Activated T-helper 1 cell treated with anti-CD3 and anti-CD28 coated beads, Interleukin-12 subunit alpha, Interleukin-12 subunit beta, Interleukin-2, Interleukin-4 antibody, amounts not matched to agents 30 ng/mL and 10 ng/mL and 1 ng/mL, durations not matched to agents 14 hours and 24 hours and 36 hours (primary cell): ENCODE data around the gene EIF3K. TPM values are rescaled to one million over a fixed set of nuclear protein-coding genes. Genes with fewer than 3 reads are reported as not detected.
"Not testable (repeated sequence)": the region's sequence is repeated elsewhere in the genome, so short reads cannot be mapped to it uniquely, and the experiment has no call there.

Experiments
- DNase-seq: peaks from one replicate; pipeline ENCODE4 v3.0.0; 2021; ENCODE audit warnings: low spot score
- H3K27ac Mint-ChIP-seq: one replicate; pipeline ENCODE4 v1.8.0; 2021; ENCODE audit warnings: mild to moderate bottlenecking, mixed read lengths
- H3K27me3 Mint-ChIP-seq: one replicate; pipeline ENCODE4 v1.8.0; 2022; ENCODE audit warnings: mild to moderate bottlenecking, moderate library complexity, mixed read lengths; ENCODE audit not compliant: insufficient read depth
- H3K36me3 Mint-ChIP-seq: one replicate; pipeline ENCODE4 v1.8.0; 2021; ENCODE audit warnings: low read depth, mixed read lengths
- H3K4me1 Mint-ChIP-seq: one replicate; pipeline ENCODE4 v1.8.0; 2021; ENCODE audit warnings: low read depth, mixed read lengths
- H3K4me3 Mint-ChIP-seq: one replicate; pipeline ENCODE4 v1.8.0; 2021; ENCODE audit warnings: mild to moderate bottlenecking, moderate library complexity, mixed read lengths
- H3K9me3 Mint-ChIP-seq: one replicate; pipeline ENCODE4 v1.8.0; 2021; ENCODE audit warnings: mixed read lengths
- intact Hi-C: fragments of 100-400 bp; cut with micrococcal nuclease; formaldehyde crosslinking; loops from one replicate; pipeline ENCODE4 v1.15.1; 2024
- total RNA-seq: library from RNA; stranded (reverse); gene quantifications from 2 replicates; pipeline ENCODE4 v1.2.3, GENCODE V29; 2022

Gene EIF3K
- total RNA-seq, 1 donor from 2014 or later, result 326 TPM

DNA sequence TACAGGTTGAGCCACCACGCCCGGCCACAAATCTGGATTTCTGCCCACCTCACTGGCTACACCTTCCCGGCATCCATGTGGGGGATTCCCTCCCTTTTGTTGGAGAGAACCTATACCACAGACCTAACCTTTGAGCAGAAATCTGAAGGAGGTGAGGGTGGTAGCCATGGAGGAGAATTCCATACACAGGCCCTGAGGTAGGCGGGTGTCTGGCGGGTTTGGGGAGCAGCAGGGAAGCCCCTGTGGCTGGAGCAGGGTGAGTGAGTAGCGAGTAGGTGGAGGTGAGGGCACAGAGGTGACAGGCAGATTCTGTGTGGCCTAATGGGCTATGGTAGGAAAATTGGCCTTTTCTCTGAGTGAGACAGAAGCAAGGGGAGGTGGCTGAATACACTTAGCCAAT is 10.6 kb downstream of the EIF3K start:
- Mint-ChIP-seq H3K27ac (peak overlapping the region; percentile 43), H3K36me3 (peaks cover 41% of the 10 kb centered on the region), H3K9me3 (no peaks in the 10 kb centered on the region), H3K27me3 (no peaks in the 10 kb centered on the region), H3K4me1 (peaks cover 8% of the 10 kb centered on the region), H3K4me3 (no peak overlapping the region)
- intact Hi-C loops, result no loop called here
- no peak for DNase-seq

DNA sequence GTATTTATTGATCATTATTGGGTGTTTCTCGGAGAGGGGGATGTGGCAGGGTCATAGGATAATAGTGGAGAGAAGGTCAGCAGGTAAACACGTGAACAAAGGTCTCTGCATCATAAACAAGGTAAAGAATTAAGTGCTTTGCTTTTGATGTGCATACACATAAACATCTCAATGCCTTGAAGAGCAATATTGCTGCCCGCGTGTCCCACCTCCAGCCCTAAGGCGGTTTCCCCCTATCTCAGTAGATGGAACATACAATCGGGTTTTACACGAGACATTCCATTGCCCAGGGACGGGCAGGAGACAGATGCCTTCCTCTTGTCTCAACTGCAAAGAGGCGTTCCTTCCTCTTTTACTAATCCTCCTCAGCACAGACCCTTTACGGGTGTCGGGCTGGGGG is 12.3 kb downstream of the EIF3K start:
- H3K9me3 Mint-ChIP-seq, intact Hi-C loops, DNase-seq, H3K27ac Mint-ChIP-seq, H3K4me3 Mint-ChIP-seq, H3K27me3 Mint-ChIP-seq: not testable (repeated sequence)
- Mint-ChIP-seq H3K4me1 (peaks cover 24% of the 10 kb centered on the region), H3K36me3 (peaks cover 38% of the 10 kb centered on the region)

DNA sequence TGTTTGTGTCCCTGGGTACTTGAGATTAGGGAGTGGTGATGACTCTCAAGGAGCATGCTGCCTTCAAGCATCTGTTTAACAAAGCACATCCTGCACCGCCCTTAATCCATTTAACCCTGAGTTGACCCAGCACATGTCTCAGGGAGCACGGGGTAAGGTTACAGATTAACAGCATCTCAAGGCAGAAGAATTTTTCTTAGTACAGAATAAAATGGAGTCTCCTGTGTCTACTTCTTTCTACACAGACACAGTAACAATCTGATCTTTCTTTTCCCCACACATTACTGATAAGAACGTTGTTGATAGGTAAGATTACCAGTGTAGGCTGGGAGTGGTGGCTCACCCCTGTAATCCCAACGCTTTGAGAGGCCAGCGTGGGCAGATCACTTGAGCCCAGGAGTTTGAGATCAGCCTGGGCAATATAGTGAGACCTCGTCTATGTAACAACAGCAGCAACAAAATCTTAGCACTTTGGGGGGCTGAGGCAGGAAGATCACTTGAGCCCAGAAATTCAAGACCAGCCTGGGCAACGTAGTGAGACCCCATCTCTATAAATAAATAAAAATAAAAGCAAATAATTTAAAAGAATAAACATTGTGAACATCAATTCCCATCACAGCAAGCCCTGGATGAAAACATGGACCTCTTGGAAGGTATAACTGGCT is 13.0 kb downstream of the EIF3K start:
- DNase-seq, H3K27me3 Mint-ChIP-seq, H3K27ac Mint-ChIP-seq, H3K9me3 Mint-ChIP-seq, intact Hi-C loops, H3K4me3 Mint-ChIP-seq: not testable (repeated sequence)
- H3K36me3 Mint-ChIP-seq, result peaks cover 37% of the 10 kb centered on the region
- H3K4me1 Mint-ChIP-seq, result peaks cover 30% of the 10 kb centered on the region

DNA sequence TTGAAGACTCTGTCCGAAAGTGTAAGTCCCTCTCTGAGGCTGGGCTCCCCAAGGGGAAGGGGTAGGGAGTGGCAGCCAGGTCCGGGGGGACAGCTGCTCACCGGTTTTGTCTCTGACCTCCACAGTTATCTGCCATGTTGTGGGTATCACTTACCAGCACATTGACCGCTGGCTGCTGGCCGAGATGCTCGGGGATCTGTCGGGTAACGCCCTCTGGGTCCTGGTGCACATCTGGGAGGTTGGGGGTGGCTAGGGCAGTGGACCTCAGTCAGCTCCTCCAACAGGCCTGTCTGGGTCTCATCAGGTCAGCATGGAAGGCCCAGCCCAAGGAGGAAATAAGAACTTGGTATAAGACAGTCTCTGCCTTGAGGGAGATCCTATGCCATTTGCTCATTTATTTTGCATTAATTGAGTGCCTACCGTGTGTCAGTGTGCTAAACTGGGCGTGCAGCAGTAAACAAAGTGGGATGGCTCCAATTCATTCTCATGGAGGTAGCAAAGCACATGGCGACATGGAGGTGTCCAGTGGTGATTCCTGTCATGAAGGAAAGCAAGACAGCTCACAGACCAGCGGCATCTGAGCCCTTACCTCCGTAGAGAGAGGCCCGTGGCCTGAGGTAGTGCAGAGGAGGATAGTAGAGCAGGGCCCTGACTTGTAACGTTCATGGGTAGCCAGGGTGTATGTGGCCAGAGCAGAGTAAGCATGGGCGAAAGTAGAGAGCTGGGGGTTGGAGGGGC is 13.7 kb downstream of the EIF3K start:
- H3K4me1 Mint-ChIP-seq, result peaks cover 36% of the 10 kb centered on the region
- H3K27me3 Mint-ChIP-seq, result no peaks in the 10 kb centered on the region
- peaks cover 37% of the 10 kb centered on the region for H3K36me3 Mint-ChIP-seq
- no peak overlapping the region for H3K27ac Mint-ChIP-seq
- no peak for DNase-seq
- H3K9me3 Mint-ChIP-seq, result no peaks in the 10 kb centered on the region
- intact Hi-C loops, result no loop called here
- no peak overlapping the region for H3K4me3 Mint-ChIP-seq

DNA sequence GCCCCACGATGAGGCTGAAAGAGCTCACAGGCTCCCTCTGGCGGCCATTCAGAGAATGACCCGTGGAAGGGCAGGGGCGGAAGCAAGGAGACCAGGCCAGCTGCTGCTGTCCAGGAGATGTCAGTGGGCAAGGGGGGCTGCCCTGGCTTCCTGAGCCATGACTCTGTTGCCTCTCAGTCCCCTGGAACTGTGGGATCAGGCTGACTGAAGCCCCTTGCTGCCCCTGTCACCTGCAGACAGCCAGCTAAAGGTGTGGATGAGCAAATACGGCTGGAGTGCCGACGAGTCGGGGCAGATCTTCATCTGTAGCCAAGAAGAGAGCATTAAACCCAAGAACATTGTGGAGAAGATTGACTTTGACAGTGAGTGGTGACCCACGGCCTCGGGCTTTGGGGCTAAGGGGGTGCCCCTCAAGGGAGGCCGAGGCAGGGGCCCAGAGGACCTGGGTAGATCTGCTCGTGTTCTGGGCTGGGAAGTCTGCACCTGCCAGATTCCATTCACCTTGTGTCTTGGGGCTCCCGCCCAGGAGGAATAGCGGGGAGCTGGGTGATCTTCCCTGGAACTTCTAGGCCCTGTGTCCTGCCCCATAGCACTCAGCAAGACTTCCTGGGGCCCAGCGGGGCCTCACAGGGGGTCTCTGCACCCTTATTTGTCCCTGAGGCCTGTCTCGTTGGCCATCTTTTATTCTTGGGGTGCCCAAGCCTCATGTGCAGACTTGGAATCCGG is 15.9 kb downstream of the EIF3K start:
- Mint-ChIP-seq H3K36me3 (peaks cover 30% of the 10 kb centered on the region), H3K27me3 (no peaks in the 10 kb centered on the region), H3K4me1 (peaks cover 36% of the 10 kb centered on the region), H3K27ac (peak overlapping the region; percentile 83), H3K4me3 (peak overlapping the region; percentile 43), H3K9me3 (no peaks in the 10 kb centered on the region)
- DNase-seq, result peak; percentile 68
- intact Hi-C loops, result loop anchor here (1.0 kb wide), 4 partner anchors 16 to 233 kb away; partner anchors contain the start of gene EIF3K

DNA sequence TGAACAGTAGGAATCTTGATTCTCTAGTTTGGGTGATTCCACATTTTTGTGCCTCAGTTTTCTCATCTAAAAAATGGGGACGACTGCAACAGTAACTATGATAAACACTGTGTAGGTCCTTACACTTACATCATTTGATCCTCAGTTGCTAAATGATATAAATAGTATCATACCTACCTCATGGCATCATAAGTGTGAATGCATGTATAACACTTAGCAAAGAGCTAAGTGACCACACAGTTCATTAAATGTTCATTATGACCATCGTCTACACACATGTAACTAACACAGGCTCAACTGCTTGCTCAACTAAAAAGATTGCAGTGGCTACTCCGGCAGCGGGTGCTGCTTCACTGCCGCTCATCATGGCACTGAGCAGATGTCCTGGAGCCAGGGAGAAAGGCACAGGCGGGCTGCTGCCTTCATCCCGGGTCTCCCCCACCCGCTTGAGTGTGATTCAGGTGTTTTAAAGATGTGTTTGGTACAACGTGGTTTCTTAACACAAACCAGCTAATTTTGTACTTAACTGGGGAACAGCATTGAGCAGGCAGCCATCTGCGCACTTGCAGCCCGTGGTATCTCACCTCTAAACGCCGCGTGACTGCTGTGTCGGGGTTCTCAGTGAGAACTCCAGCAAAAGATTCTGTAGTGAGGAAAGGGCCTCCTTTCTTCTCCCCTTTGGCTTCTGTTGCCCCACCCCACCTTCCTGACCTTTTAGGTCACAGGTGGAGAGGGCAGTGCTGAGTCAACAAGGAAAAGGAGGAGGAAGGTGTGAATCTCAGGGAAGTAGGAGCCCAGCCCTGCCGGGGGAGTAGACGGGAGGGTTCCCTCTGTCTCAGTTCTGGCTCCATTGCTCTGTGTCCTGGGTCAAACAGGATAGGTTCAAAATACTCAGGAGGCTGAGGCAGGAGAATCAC is 16.8 kb downstream of the EIF3K start:
- Mint-ChIP-seq H3K4me3 (peak overlapping the region; percentile 4), H3K27ac (peak overlapping the region; percentile 58), H3K36me3 (peaks cover 27% of the 10 kb centered on the region), H3K27me3 (no peaks in the 10 kb centered on the region), H3K9me3 (no peaks in the 10 kb centered on the region), H3K4me1 (peaks cover 36% of the 10 kb centered on the region)
- DNase-seq, result no peak
- intact Hi-C loops, result no loop called here

DNA sequence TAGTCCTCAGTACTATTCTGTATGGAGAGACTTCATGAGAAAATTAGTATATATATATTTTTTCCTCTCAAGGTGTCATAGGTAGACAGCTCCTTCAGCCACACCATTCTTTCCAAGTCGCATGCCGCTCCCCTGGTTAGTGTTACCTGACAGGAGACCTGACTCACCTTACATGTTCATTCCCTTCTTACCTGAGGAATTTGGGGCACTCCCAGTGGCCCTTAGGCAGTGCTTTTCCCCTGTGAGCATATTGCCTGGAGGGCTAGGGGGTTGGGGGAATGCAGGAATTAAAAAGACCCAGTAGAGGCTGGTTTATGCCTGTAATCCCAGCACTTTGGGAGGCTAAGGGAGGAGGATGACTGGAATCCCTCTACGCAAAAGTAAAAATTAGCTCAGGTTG is 19.5 kb downstream of the EIF3K start:
- Mint-ChIP-seq H3K4me1 (peaks cover 36% of the 10 kb centered on the region), H3K27ac (no peak overlapping the region)

DNA sequence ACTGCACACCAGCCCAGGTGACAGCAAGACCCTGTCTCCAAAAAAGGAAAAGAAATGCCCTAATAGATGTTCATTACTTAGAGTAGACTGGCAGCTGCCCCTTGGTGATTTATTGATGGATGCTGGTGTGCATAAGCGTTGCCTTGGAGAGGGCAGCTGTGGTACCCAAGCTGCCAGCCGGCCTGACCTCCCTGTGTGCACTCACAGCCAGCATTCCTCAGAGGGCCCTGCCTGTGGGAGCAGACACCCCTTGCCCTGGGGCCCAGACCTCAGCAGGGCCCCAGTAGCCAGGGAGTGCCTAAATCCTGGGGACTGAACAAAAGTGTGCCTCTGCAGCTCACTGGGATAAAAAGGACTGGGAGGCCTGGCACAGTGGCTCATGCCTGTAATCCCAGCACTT is 20.7 kb downstream of the EIF3K start:
- intact Hi-C loops, result no loop called here
- no peak overlapping the region for H3K27ac Mint-ChIP-seq
- H3K36me3 Mint-ChIP-seq, result peaks cover 12% of the 10 kb centered on the region
- H3K4me1 Mint-ChIP-seq, result peaks cover 32% of the 10 kb centered on the region
- DNase-seq, result no peak
- H3K4me3 Mint-ChIP-seq, result no peak overlapping the region
- no peaks in the 10 kb centered on the region for H3K27me3 Mint-ChIP-seq
- H3K9me3 Mint-ChIP-seq, result no peaks in the 10 kb centered on the region

More for the DNA sequence above, 19.5 kb downstream of the EIF3K start:
- Mint-ChIP-seq H3K36me3 (peaks cover 15% of the 10 kb centered on the region), H3K4me3 (no peak overlapping the region), H3K27me3 (no peaks in the 10 kb centered on the region), H3K9me3 (no peaks in the 10 kb centered on the region)
- intact Hi-C loops, result no loop called here
- no peak for DNase-seq

DNA sequence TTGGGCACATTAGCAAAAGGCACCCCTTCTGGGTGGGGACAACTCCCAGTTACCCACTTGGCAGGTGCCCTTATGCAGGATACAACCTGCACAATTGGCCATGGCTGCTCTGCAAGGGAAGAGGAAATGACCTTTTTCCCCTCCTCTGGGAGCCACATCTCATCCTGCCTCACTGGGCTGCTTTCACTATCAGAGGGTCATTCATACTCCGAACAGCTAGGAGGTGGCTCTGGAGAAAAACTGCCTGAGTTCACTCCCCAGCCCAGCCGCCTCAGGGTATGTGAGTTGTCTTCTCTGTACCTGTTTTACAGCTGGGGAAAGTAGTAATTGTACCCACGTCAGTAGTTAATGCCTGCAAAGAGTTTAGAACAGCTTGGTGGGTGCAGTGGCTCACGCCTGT is 21.4 kb downstream of the EIF3K start:
- no peak overlapping the region for H3K4me3 Mint-ChIP-seq
- no peaks in the 10 kb centered on the region for H3K9me3 Mint-ChIP-seq
- DNase-seq, result no peak
- H3K4me1 Mint-ChIP-seq, result peaks cover 26% of the 10 kb centered on the region
- peaks cover 10% of the 10 kb centered on the region for H3K36me3 Mint-ChIP-seq
- H3K27me3 Mint-ChIP-seq, result no peaks in the 10 kb centered on the region
- intact Hi-C loops, result no loop called here
- no peak overlapping the region for H3K27ac Mint-ChIP-seq

DNA sequence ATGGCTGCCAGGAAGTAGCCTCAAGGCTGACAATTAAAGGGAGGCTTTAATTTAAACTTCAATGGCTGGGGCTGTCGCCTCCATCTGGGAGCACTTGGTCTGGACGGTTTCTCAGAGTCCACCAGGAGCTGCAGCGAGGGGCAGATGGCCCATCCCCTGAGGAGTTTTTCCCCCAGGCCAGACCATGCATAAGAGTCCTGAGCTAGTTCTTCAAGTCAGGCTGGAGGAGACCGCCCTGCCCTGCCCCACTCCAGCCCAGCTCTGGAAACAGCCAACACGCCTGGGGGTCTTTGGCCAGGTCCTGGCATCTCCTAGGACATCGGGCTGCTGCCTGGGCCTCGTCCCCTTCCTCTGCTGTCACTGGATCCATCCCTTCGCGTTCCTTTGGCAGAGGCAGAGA is 23.2 kb downstream of the EIF3K start:
- no peaks in the 10 kb centered on the region for H3K27me3 Mint-ChIP-seq

DNA sequence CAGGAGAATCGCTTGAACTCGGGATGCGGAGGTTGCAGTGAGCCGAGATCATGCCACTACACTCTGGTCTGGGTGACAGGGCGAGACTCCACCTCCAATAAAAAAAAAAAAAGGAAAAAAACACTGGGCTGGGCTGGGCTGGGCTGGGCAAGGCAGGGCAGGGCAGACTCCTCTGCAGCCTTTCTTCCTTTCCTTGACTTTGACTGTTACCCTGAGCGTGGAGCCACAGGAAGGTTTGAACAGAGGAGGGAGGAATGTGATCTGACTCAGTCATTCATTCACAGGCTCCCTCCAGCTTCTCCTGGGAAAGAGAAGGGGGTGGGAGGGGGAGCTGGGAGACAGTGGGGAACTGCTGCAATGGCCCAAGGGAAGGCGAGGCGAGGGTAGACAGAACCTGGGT is 25.7 kb downstream of the EIF3K start:
- no peak overlapping the region for H3K27ac Mint-ChIP-seq
- no peaks in the 10 kb centered on the region for H3K9me3 Mint-ChIP-seq
- intact Hi-C loops, result loop anchor here (5.0 kb wide), 1 partner anchor 38 kb away; no protein-coding TSS in a partner anchor
- H3K36me3 Mint-ChIP-seq, result peaks cover 14% of the 10 kb centered on the region
- H3K4me1 Mint-ChIP-seq, result peaks cover 20% of the 10 kb centered on the region
- no peaks in the 10 kb centered on the region for H3K27me3 Mint-ChIP-seq
- no peak overlapping the region for H3K4me3 Mint-ChIP-seq
- DNase-seq, result no peak

More for the DNA sequence above, 23.2 kb downstream of the EIF3K start:
- H3K27ac Mint-ChIP-seq, result no peak overlapping the region
- no peak for DNase-seq
- peaks cover 6% of the 10 kb centered on the region for H3K36me3 Mint-ChIP-seq
- no peaks in the 10 kb centered on the region for H3K9me3 Mint-ChIP-seq
- peaks cover 9% of the 10 kb centered on the region for H3K4me1 Mint-ChIP-seq
- no peak overlapping the region for H3K4me3 Mint-ChIP-seq
- intact Hi-C loops, result no loop called here

DNA sequence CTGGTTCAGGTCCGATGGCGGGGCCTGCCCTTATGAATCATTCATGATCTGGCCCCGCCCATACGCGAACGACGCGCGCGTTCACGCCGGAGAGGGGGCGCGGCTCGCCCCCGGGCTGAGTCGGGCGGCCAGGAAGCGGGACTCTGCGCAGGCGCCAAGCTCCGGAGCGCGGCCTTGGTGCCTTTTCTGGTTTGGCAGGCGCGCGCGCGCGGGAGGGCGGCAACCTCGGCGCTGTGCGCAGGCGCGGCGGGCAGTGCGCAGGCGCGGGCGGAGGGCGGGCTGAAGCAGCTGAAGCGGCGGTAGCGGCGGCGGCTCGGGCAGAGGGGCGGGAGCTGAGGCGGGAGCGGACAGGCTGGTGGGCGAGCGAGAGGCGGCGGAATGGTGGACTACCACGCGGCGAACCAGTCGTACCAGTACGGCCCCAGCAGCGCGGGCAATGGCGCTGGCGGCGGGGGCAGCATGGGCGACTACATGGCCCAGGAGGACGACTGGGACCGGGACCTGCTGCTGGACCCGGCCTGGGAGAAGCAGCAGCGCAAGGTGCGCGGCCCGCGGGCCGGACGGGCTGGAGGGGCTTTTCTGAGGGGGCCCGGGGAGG is 28.5 kb downstream of the EIF3K start, which contains the start of gene ACTN4:
ACTN4 (plus strand) TSS at position 282 of the 598 bp plus-strand sequence; CDS start at position 379, 97 bp downstream.
- H3K4me1 Mint-ChIP-seq, result peaks cover 38% of the 10 kb centered on the region

More for the DNA sequence above, 28.5 kb downstream of the EIF3K start, which contains the start of gene ACTN4:
- Mint-ChIP-seq H3K4me3 (peak within 1 kb of the TSS; percentile 94), H3K36me3 (peaks cover 15% of the 10 kb centered on the region), H3K9me3 (no peaks in the 10 kb centered on the region), H3K27ac (peak within 1 kb of the TSS; percentile 82), H3K27me3 (no peaks in the 10 kb centered on the region)
- intact Hi-C loops, result loop anchor here (1.0 to 5.0 kb wide), 9 partner anchors 8 to 283 kb away; partner anchors contain the start of genes ECH1, EIF3K, MRPS12 and NFKBIB
- peak; percentile 100 for DNase-seq
